ENCODE measurements around the gene IL32.

DNA sequence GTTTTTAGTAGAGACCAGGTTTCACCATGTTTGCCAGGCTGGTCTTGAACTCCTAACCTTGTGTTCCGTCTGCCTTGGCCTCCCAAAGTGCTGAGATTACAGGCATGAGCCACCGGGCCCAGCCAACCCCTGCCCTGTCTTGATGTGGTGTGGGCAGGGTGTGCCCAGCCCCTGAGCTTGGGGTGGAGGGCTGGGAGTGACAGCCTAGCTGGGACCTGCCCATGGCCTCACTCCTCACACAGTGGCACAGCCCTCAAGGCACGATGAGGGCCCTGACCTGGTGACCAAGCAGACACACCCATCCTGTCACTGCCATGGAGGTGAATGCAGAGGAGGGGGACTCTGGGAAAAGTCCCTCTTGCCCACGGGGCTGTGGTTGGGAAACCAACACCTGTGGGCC lies 3.0 kb downstream of the IL32 start:
- TF ChIP-seq, protein P1, sequence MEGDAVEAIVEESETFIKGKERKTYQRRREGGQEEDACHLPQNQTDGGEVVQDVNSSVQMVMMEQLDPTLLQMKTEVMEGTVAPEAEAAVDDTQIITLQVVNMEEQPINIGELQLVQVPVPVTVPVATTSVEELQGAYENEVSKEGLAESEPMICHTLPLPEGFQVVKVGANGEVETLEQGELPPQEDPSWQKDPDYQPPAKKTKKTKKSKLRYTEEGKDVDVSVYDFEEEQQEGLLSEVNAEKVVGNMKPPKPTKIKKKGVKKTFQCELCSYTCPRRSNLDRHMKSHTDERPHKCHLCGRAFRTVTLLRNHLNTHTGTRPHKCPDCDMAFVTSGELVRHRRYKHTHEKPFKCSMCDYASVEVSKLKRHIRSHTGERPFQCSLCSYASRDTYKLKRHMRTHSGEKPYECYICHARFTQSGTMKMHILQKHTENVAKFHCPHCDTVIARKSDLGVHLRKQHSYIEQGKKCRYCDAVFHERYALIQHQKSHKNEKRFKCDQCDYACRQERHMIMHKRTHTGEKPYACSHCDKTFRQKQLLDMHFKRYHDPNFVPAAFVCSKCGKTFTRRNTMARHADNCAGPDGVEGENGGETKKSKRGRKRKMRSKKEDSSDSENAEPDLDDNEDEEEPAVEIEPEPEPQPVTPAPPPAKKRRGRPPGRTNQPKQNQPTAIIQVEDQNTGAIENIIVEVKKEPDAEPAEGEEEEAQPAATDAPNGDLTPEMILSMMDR (IDR thresholded peaks at IDR 0.05; ENCODE audit: low read length), result no peak
- no peak for TF ChIP-seq EZH2 (IDR thresholded peaks at IDR 0.05; ENCODE audit: borderline replicate concordance, low read length)
